HCT116 (cell line): ENCODE measurements around the gene GIMAP8. TPM values are rescaled to one million over a fixed set of nuclear protein-coding genes. Genes with fewer than 3 reads are reported as not detected.

Source experiments
- ATAC-seq: fragments of 200-7000 bp; cut with Tn5 transposase; 2 replicates; pipeline ENCODE4 v1.9.1; 2020; ENCODE audit warnings: mild to moderate bottlenecking, moderate library complexity
- BruUV-seq: library from RNA; stranded (reverse); fragments of 400-500 nt; replicated peaks from 2 replicates; lab custom pipeline; 2021; lab: Mats Ljungman, UMichigan
- CTCF ChIA-PET: fragments of 300-600 bp; sonication (Branson Sonifier 250); formaldehyde crosslinking; loops from one replicate; lab custom pipeline; 2021; ENCODE audit warnings: antibody characterized with exemption; lab: Charles Lee
- POLR2A ChIA-PET: fragments of 300-600, 350-600 bp; sonication (Branson Sonifier 250); formaldehyde crosslinking; loops from one replicate; lab custom pipeline; 2021; ENCODE audit warnings: antibody characterized with exemption; lab: Charles Lee
- RAD21 ChIA-PET, 2 experiments: fragments of 300-600 bp; sonication (Branson Sonifier 250); formaldehyde crosslinking; loops; one replicate each; lab custom pipeline; 2023; ENCODE audit warnings: low total read pairs in 2 of 2; ENCODE audit not compliant: uncharacterized antibody in 2 of 2, unreplicated experiment in 2 of 2, low non-redundant PET in 1 of 2; lab: Charles Lee
- DNase-seq: peaks from one replicate; pipeline ENCODE4 v3.0.0-alpha.2; 2010; ENCODE audit warnings: low read depth, low spot score
- H2AFZ ChIP-seq: fragments of 200-600 bp; shearing (Covaris generic), sonication (generic); 2 replicates; pipeline ENCODE4 v1.6.1; 2017; ENCODE audit warnings: low read depth, mixed run types, mixed read lengths, antibody characterized with exemption, low read length; ENCODE audit not compliant: poor library complexity, severe bottlenecking
- H3K27ac ChIP-seq: 2 replicates; pipeline ENCODE4 v1.5.1; 2012; ENCODE audit warnings: low read depth, low read length
- H3K27me3 ChIP-seq: fragments of 200-600 bp; sonication (generic); 2 replicates; pipeline ENCODE4 v1.6.1; 2016; ENCODE audit warnings: mixed run types, low read length, mixed read lengths; ENCODE audit not compliant: insufficient read depth
- H3K36me3 ChIP-seq, 2 experiments: fragments of 200-500 bp in 1 of 2; fragments of 200-600 bp in 1 of 2; sonication (Bioruptor generic) in 1 of 2; sonication (generic) in 1 of 2; 2 replicates each; pipeline versions ENCODE4 v1.5.1 to v1.6.1; 2014 to 2016; ENCODE audit warnings: low read length in 2 of 2, inconsistent platforms in 1 of 2, mixed read lengths in 1 of 2, mixed run types in 1 of 2; ENCODE audit not compliant: insufficient read depth in 2 of 2, control insufficient read depth in 1 of 2
- H3K4me1 ChIP-seq, 2 experiments: fragments of 200-600 bp in 1 of 2; sonication (generic) in 1 of 2; 2 replicates each; pipeline versions ENCODE4 v1.5.1 to v1.6.1; 2012 to 2017; ENCODE audit warnings: low read length in 2 of 2, inconsistent platforms in 1 of 2, mild to moderate bottlenecking in 1 of 2, mixed read lengths in 1 of 2, mixed run types in 1 of 2, moderate library complexity in 1 of 2; ENCODE audit not compliant: insufficient read depth in 2 of 2, control insufficient read depth in 1 of 2
- H3K4me2 ChIP-seq: fragments of 200-600 bp; sonication (generic); 2 replicates; pipeline ENCODE4 v1.6.1; 2017; ENCODE audit warnings: mixed run types, low read length, mixed read lengths
- H3K4me3 ChIP-seq, 2 experiments: fragments of 200-600 bp in 1 of 2; sonication (generic) in 1 of 2; replicated peaks in 1 of 2; 2 replicates each; pipeline ENCODE4 v1.5.1; 2011 to 2016; ENCODE audit warnings: low read length in 2 of 2, control low read depth in 1 of 2, low read depth in 1 of 2, mild to moderate bottlenecking in 1 of 2, mixed read lengths in 1 of 2, mixed run types in 1 of 2
- H3K79me2 ChIP-seq: fragments of 200-600 bp; sonication (generic); 2 replicates; pipeline ENCODE4 v1.6.1; 2017; ENCODE audit warnings: mild to moderate bottlenecking, mixed run types, low read length, moderate library complexity, mixed read lengths; ENCODE audit not compliant: insufficient read depth
- H3K9ac ChIP-seq: fragments of 200-600 bp; sonication (generic); 2 replicates; pipeline ENCODE4 v1.6.1; 2016; ENCODE audit warnings: low read length, mixed read lengths
- H3K9me2 ChIP-seq: fragments of 200-600 bp; sonication (generic), shearing (Covaris generic); 2 replicates; pipeline ENCODE4 v1.6.1; 2017; ENCODE audit warnings: mixed run types, mild to moderate bottlenecking, moderate library complexity; ENCODE audit not compliant: insufficient read depth
- H3K9me3 ChIP-seq, 2 experiments: fragments of 200-500 bp in 1 of 2; fragments of 200-600 bp in 1 of 2; sonication (Bioruptor generic) in 1 of 2; sonication (generic) in 1 of 2; 2 replicates each; pipeline ENCODE4 v1.6.1; 2014 to 2017; ENCODE audit warnings: low read length in 2 of 2, mixed read lengths in 2 of 2, inconsistent platforms in 1 of 2, low read depth in 1 of 2, mild to moderate bottlenecking in 1 of 2, mixed run types in 1 of 2, moderate library complexity in 1 of 2; ENCODE audit not compliant: control insufficient read depth in 1 of 2, insufficient read depth in 1 of 2
- H4K20me1 ChIP-seq: fragments of 200-600 bp; sonication (generic), shearing (Covaris generic); 2 replicates; pipeline ENCODE4 v1.6.1; 2017; ENCODE audit warnings: mixed run types, mild to moderate bottlenecking, moderate library complexity; ENCODE audit not compliant: insufficient read depth
- ATF3 ChIP-seq: IDR thresholded peaks from 2 replicates; pipeline ENCODE4 v1.6.1; 2012
- CTCF ChIP-seq, 3 experiments: fragments of 200-600 bp in 1 of 3; sonication (generic) in 1 of 3; IDR thresholded peaks in 2 of 3; conservative IDR thresholded peaks in 1 of 3; 2 replicates each; pipeline ENCODE4 v1.5.1; 2012 to 2017; ENCODE audit warnings: low read depth in 2 of 3, low read length in 2 of 3, antibody characterized with exemption in 1 of 3, borderline replicate concordance in 1 of 3, control low read depth in 1 of 3, mild to moderate bottlenecking in 1 of 3, mixed read lengths in 1 of 3, mixed run types in 1 of 3, moderate library complexity in 1 of 3; ENCODE audit not compliant: insufficient read depth in 1 of 3
- EGR1 ChIP-seq: IDR thresholded peaks from 2 replicates; pipeline ENCODE4 v1.6.1; 2012; ENCODE audit warnings: low read depth
- ELF1 ChIP-seq: IDR thresholded peaks from 2 replicates; pipeline ENCODE4 v1.6.1; 2012; ENCODE audit warnings: low read depth, borderline replicate concordance
- EZH2 ChIP-seq: fragments of 200-600 bp; sonication (generic); IDR thresholded peaks from 2 replicates; pipeline ENCODE4 v1.6.1; 2017; ENCODE audit warnings: antibody characterized with exemption, mixed run types
- FOSL1 ChIP-seq: IDR thresholded peaks from 2 replicates; pipeline ENCODE4 v1.6.1; 2012; ENCODE audit warnings: low read depth
- JUND ChIP-seq: IDR thresholded peaks from 2 replicates; pipeline ENCODE4 v1.6.1; 2012
- MAX ChIP-seq: IDR thresholded peaks from 2 replicates; pipeline ENCODE4 v1.6.1; 2012
- POLR2A ChIP-seq: IDR thresholded peaks from 2 replicates; pipeline ENCODE4 v1.7.0; 2011; ENCODE audit warnings: borderline replicate concordance; ENCODE audit not compliant: insufficient read depth, insufficient read length; ENCODE audit errors: extremely low read depth
- POLR2AphosphoS5 ChIP-seq: IDR thresholded peaks from 2 replicates; pipeline ENCODE4 v1.6.1; 2011; ENCODE audit warnings: mild to moderate bottlenecking, low read depth, low read length, moderate library complexity
- RAD21 ChIP-seq: IDR thresholded peaks from 2 replicates; pipeline ENCODE4 v1.6.1; 2012; ENCODE audit warnings: low read depth, mild to moderate bottlenecking
- REST ChIP-seq: IDR thresholded peaks from 2 replicates; pipeline ENCODE4 v1.6.1; 2012; ENCODE audit warnings: low read depth
- SIN3A ChIP-seq: IDR thresholded peaks from 2 replicates; pipeline ENCODE4 v1.6.1; 2012; ENCODE audit warnings: low read depth
- SP1 ChIP-seq: IDR thresholded peaks from 2 replicates; pipeline ENCODE4 v1.6.1; 2012; ENCODE audit warnings: low read depth
- SRF ChIP-seq: IDR thresholded peaks from 2 replicates; pipeline ENCODE4 v1.6.1; 2012; ENCODE audit warnings: low read depth
- TCF7L2 ChIP-seq: IDR thresholded peaks from 2 replicates; pipeline ENCODE4 v1.7.0; 2011; ENCODE audit warnings: borderline replicate concordance, inconsistent platforms; ENCODE audit not compliant: insufficient read depth, insufficient read length; ENCODE audit errors: extremely low read depth
- ZBTB33 ChIP-seq: IDR thresholded peaks from 2 replicates; pipeline ENCODE4 v1.6.1; 2011; ENCODE audit warnings: mild to moderate bottlenecking, low read length, moderate library complexity; ENCODE audit not compliant: insufficient replicate concordance; ENCODE audit errors: extremely low read depth
- ZFX ChIP-seq: fragments of 450-650 bp; IDR thresholded peaks from 2 replicates; pipeline ENCODE4 v1.6.1; 2017
- ZNF274 ChIP-seq: fragments of 200-500 bp; sonication (Bioruptor generic); IDR thresholded peaks from 2 replicates; pipeline ENCODE4 v1.6.1; 2014; ENCODE audit warnings: mild to moderate bottlenecking, low read depth, low read length, inconsistent platforms
- intact Hi-C: fragments of 100-400 bp; cut with micrococcal nuclease; formaldehyde crosslinking; loops from 2 replicates; pipeline ENCODE4 v1.10.0; 2022
- total RNA-seq: library from RNA; stranded (reverse); gene quantifications from one replicate; pipeline ENCODE4 v1.2.1, GENCODE V29; 2021; ENCODE audit not compliant: unreplicated experiment

Gene GIMAP8
- total RNA-seq, 1 experiment from 2014 or later: 0.15 TPM

- H4K20me1 ChIP-seq: no peaks in the 10 kb centered on the region
- RAD21 ChIA-PET: no interaction called here
- CTCF ChIA-PET: no interaction called here
- no peaks in the 10 kb centered on the region for H3K27me3 ChIP-seq
- no peak overlapping the region for H3K4me3 ChIP-seq
- no peak overlapping the region for H3K27ac ChIP-seq
- no peak overlapping the region for H3K4me2 ChIP-seq
- no TSS peak for BruUV-seq
- H3K9ac ChIP-seq: no peak overlapping the region
- DNase-seq: no peak
- POLR2A ChIA-PET: no interaction called here
- no peaks in the 10 kb centered on the region for H3K79me2 ChIP-seq
- H3K9me3 ChIP-seq: no peaks in the 10 kb centered on the region
- no peaks in the 10 kb centered on the region for H3K9me2 ChIP-seq
- TF ChIP-seq TCF7L2 (no peak), ZFX (no peak), SIN3A (no peak), JUND (no peak), SRF (no peak), RAD21 (no peak), SP1 (no peak), ELF1 (no peak), EGR1 (no peak), ZNF274 (no peak), POLR2A (no peak), POLR2AphosphoS5 (no peak), FOSL1 (no peak), EZH2 (no peak), REST (no peak), ATF3 (no peak), MAX (no peak), CTCF (IDR thresholded peaks at IDR 0.05 in 2 of 3, conservative IDR thresholded peaks at IDR 0.05 in 1 of 3; ENCODE audit: borderline replicate concordance in 1 of 3, insufficient read depth in 1 of 3, low read depth in 2 of 3, low read length in 2 of 3) (no peak), ZBTB33 (no peak)
- H3K36me3 ChIP-seq: no peaks in the 10 kb centered on the region
- no peaks in the 10 kb centered on the region for H3K4me1 ChIP-seq
- intact Hi-C loops: loop anchor here (10.0 kb wide), 1 partner anchor 422 kb away; no protein-coding TSS in a partner anchor
- H2AFZ ChIP-seq: no peak overlapping the region
- ATAC-seq: no peak
Observed at GRCh38 chr7:150453181-150453580, 2.8 kb downstream of the GIMAP8 start.
